B cell (primary cell): Measurements from ENCODE around the gene EDN1. TPM values are rescaled to one million over a fixed set of nuclear protein-coding genes. Genes with fewer than 3 reads are reported as not detected.

ENCODE experiments used
- ATAC-seq: fragments of 200-7000 bp; cut with Tn5 transposase; one replicate; pipeline ENCODE4 v1.10.0; 2021; ENCODE audit warnings: low read depth, mild to moderate bottlenecking, moderate number of reproducible peaks, moderate library complexity
- CTCF ChIA-PET: fragments of 350-600 bp; sonication (Branson Sonifier 250); formaldehyde crosslinking; loops from one replicate; lab custom pipeline; 2021; ENCODE audit warnings: antibody characterized with exemption, inconsistent platforms; lab: Charles Lee
- POLR2A ChIA-PET: fragments of 350-600 bp; sonication (Branson Sonifier 250); formaldehyde crosslinking; loops from one replicate; lab custom pipeline; 2021; ENCODE audit warnings: antibody characterized with exemption; lab: Charles Lee
- DNase-seq: peaks from one replicate; pipeline ENCODE4 v3.0.0; 2013
- H2AFZ ChIP-seq: 2 replicates; pipeline ENCODE4 v1.6.1; 2012; ENCODE audit warnings: mild to moderate bottlenecking, low read depth, low read length; ENCODE audit not compliant: insufficient read depth, poor library complexity, severe bottlenecking
- H3K27ac ChIP-seq, 2 donors: 1 replicate in 1 of 2; 2 replicates in 1 of 2; pipeline ENCODE4 v1.5.1; 2012 to 2013; ENCODE audit warnings: low read length in 2 of 2, mild to moderate bottlenecking in 2 of 2, moderate library complexity in 1 of 2
- H3K27me3 ChIP-seq, 4 experiments: fragments of 200-600 bp in 1 of 4; sonication (generic) in 1 of 4; replicated peaks in 1 of 4; 1 replicate in 2 of 4; 2 replicates in 2 of 4; pipeline versions ENCODE4 v1.6.1 to v1.7.0; 2013 to 2016; ENCODE audit warnings: low read length in 3 of 4, mild to moderate bottlenecking in 2 of 4, mixed read lengths in 1 of 4, moderate library complexity in 1 of 4; ENCODE audit not compliant: insufficient read depth in 4 of 4, control insufficient read depth in 3 of 4; ENCODE audit errors: control extremely low read depth in 1 of 4
- H3K36me3 ChIP-seq, 2 experiments: replicated peaks in 1 of 2; 1 replicate in 1 of 2; 2 replicates in 1 of 2; pipeline versions ENCODE4 v1.6.1 to v1.7.1; 2013; ENCODE audit warnings: low read length in 1 of 2; ENCODE audit not compliant: insufficient read depth in 2 of 2, control insufficient read depth in 1 of 2; ENCODE audit errors: control extremely low read depth in 1 of 2, extremely low read depth in 1 of 2
- H3K4me1 ChIP-seq, 2 donors: fragments of 200-600 bp in 1 of 2; sonication (generic) in 1 of 2; 1 replicate in 1 of 2; 2 replicates in 1 of 2; pipeline versions ENCODE4 v1.5.1 to v1.6.1; 2013 to 2017; ENCODE audit warnings: low read length in 2 of 2; ENCODE audit not compliant: control insufficient read depth in 2 of 2, insufficient read depth in 2 of 2
- H3K4me2 ChIP-seq: replicated peaks from 2 replicates; pipeline ENCODE3; 2012; ENCODE audit warnings: mild to moderate bottlenecking, low read depth, low read length; ENCODE audit not compliant: poor library complexity, severe bottlenecking
- H3K4me3 ChIP-seq, 5 experiments: fragments of 200-600 bp in 1 of 5; sonication (generic) in 1 of 5; 1 replicate in 3 of 5; 2 replicates in 2 of 5; pipeline versions ENCODE4 v1.5.1 to v1.7.0; 2011 to 2016; ENCODE audit warnings: low read length in 4 of 5, mild to moderate bottlenecking in 4 of 5, low read depth in 2 of 5, control low read depth in 1 of 5, moderate library complexity in 1 of 5; ENCODE audit not compliant: insufficient read depth in 1 of 5; ENCODE audit errors: control extremely low read depth in 1 of 5, extremely low read depth in 1 of 5
- H3K79me2 ChIP-seq: fragments of 200-600 bp; sonication (generic); one replicate; pipeline ENCODE4 v1.6.0; 2016; ENCODE audit warnings: low read length; ENCODE audit not compliant: control insufficient read depth, insufficient read depth
- H3K9ac ChIP-seq: fragments of 200-600 bp; sonication (generic); 2 replicates; pipeline ENCODE4 v1.6.1; 2017; ENCODE audit warnings: mild to moderate bottlenecking, low read length, moderate library complexity
- H3K9me3 ChIP-seq, 3 donors: one replicate each; pipeline versions ENCODE4 v1.6.1 to v1.7.1; 2013; ENCODE audit warnings: low read length in 2 of 3; ENCODE audit not compliant: control insufficient read depth in 2 of 3, insufficient read depth in 1 of 3; ENCODE audit errors: control extremely low read depth in 1 of 3
- H4K20me1 ChIP-seq: 2 replicates; pipeline ENCODE4 v1.6.0; 2012; ENCODE audit warnings: mild to moderate bottlenecking, low read length; ENCODE audit not compliant: insufficient read depth, control insufficient read depth, poor library complexity, severe bottlenecking
- H3K27ac Mint-ChIP-seq: one replicate; pipeline ENCODE4 v1.8.0; 2021; ENCODE audit warnings: mixed read lengths
- H3K27me3 Mint-ChIP-seq: one replicate; pipeline ENCODE4 v1.8.0; 2021; ENCODE audit warnings: mixed read lengths
- H3K4me1 Mint-ChIP-seq: one replicate; pipeline ENCODE4 v1.8.0; 2021; ENCODE audit warnings: mixed read lengths
- H3K4me3 Mint-ChIP-seq: one replicate; pipeline ENCODE4 v1.8.0; 2021; ENCODE audit warnings: mixed read lengths
- H3K9me3 Mint-ChIP-seq: one replicate; pipeline ENCODE4 v1.8.0; 2022; ENCODE audit warnings: mixed read lengths; ENCODE audit not compliant: insufficient read depth
- CTCF ChIP-seq: fragments of 200-600 bp; IDR thresholded peaks from one replicate; pipeline ENCODE4 v1.8.0; 2022; ENCODE audit warnings: antibody characterized with exemption, mild to moderate bottlenecking
- EZH2 ChIP-seq: IDR thresholded peaks from 2 replicates; pipeline ENCODE4 v1.6.1; 2012; ENCODE audit warnings: borderline replicate concordance, low read depth, mild to moderate bottlenecking, moderate library complexity, low read length; ENCODE audit not compliant: insufficient read depth, poor library complexity, severe bottlenecking
- WGBS: methylation state at CpG from one replicate; pipeline ENCODE4 v1.1.5; 2013; ENCODE audit warnings: missing lambda C conversion rate; ENCODE audit not compliant: insufficient coverage; 5-methylcytosine and 5-hydroxymethylcytosine counted together
- intact Hi-C: fragments of 100-400 bp; cut with micrococcal nuclease; formaldehyde crosslinking; loops from one replicate; pipeline ENCODE4 v1.10.0; 2022
- polyA plus RNA-seq: library from polyadenylated mRNA; depleted of rRNA; stranded (reverse); fragments of >200 nt; gene quantifications from 2 replicates; pipeline ENCODE4 v1.2.3, GENCODE V29; 2012
- total RNA-seq, 2 donors: library from RNA; stranded (reverse); fragments of 120-200 nt in 1 of 2; gene quantifications; 1 replicate in 1 of 2; 2 replicates in 1 of 2; pipeline versions ENCODE4 v1.2.3 to v1.2.4, GENCODE V29; 2013 to 2022

The EDN1 gene
- total and polyA plus RNA-seq, 2 donors (not counting 1 experiment from before 2014, with no cell fraction given): 1.4 to 2.1 TPM

- no peak for TF ChIP-seq EZH2
- no peak for TF ChIP-seq CTCF
- H3K4me1 Mint-ChIP-seq: no peaks in the 10 kb centered on the region
- ATAC-seq: no peak
Measured at GRCh38 chr6:12269110-12269509, 21.1 kb upstream of the EDN1 start.

GRCh38 chr6:12270551-12271230 is 19.5 kb upstream of the EDN1 start:
- WGBS: 96% methylated on average over 3 of the region's 4 CpGs
- intact Hi-C loops: no loop called here
- Histone ChIP-seq H3K27ac (no peak overlapping the region), H3K79me2 (no peaks in the 10 kb centered on the region), H3K27me3 (no peaks in the 10 kb centered on the region), H2AFZ (no peak overlapping the region), H3K4me3 (no peak overlapping the region), H3K4me1 (no peaks in the 10 kb centered on the region), H3K9ac (no peak overlapping the region), H3K4me2 (no peak overlapping the region), H3K9me3 (peaks cover 3 to 9% (median 5%) of the 10 kb centered on the region in 3 donors), H4K20me1 (no peaks in the 10 kb centered on the region), H3K36me3 (no peaks in the 10 kb centered on the region)
- Mint-ChIP-seq H3K9me3 (peaks cover 6% of the 10 kb centered on the region), H3K27me3 (peaks cover 6% of the 10 kb centered on the region), H3K27ac (no peak overlapping the region), H3K4me3 (no peak overlapping the region), H3K4me1 (no peaks in the 10 kb centered on the region)
- TF ChIP-seq EZH2 (no peak), CTCF (no peak)
- ChIA-PET POLR2A (no interaction called here), CTCF (no interaction called here)
- DNase-seq: no peak
- no peak for ATAC-seq

More at GRCh38 chr6:12269110-12269509, 21.1 kb upstream of the EDN1 start:
- intact Hi-C loops: no loop called here
- peaks cover 3 to 9% (median 5%) of the 10 kb centered on the region in 3 donors for H3K9me3 ChIP-seq
- no peak overlapping the region for H3K4me2 ChIP-seq
- H3K4me1 ChIP-seq: no peaks in the 10 kb centered on the region
- H3K36me3 ChIP-seq: no peaks in the 10 kb centered on the region
- no peak overlapping the region for H3K4me3 ChIP-seq
- Mint-ChIP-seq H3K9me3 (peaks cover 6% of the 10 kb centered on the region), H3K27ac (no peak overlapping the region), H3K4me3 (no peak overlapping the region), H3K27me3 (peaks cover 4% of the 10 kb centered on the region)
- DNase-seq: no peak
- no CpG with 5 or more reads among the region's 2 CpGs for WGBS
- H3K9ac ChIP-seq: no peak overlapping the region
- ChIA-PET CTCF (no interaction called here), POLR2A (no interaction called here)
- H3K79me2 ChIP-seq: no peaks in the 10 kb centered on the region
- H4K20me1 ChIP-seq: no peaks in the 10 kb centered on the region
- H3K27ac ChIP-seq: no peak overlapping the region
- H2AFZ ChIP-seq: no peak overlapping the region
- H3K27me3 ChIP-seq: no peaks in the 10 kb centered on the region
